ENCODE data around the gene ZNF664.

ZNF664 gene

DNA sequence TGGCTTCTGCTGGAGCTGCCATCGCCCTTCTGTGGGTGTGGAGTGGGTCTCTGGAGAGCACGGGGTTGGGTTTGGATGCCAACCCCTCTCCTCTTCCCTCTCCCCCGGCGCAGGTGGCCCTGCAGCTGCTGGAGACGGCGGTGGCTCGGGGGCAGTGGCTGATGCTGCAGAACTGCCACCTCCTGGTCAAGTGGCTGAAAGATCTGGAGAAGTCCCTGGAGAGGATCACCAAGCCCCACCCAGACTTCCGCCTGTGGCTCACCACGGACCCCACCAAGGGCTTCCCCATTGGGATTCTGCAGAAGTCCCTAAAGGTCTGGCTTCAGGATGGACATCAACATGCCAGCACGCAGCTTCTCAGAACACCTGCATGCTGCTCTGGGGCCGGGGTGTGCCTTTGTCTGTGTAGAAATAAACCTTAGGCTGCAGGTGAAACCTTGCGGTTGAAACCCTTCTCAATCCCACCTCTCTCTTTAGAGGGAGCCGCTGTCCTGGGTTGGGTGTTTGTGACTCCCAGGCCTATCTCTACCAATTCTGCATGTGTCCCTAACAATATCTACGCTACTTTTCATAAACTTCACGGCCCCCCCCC is 44.6 kb upstream of the ZNF664 start:
- ATAC-seq (ENCODE audit: insufficient read depth, low read depth) = no peak
- DNase-seq = no peak
- Histone ChIP-seq H3K27me3 (ENCODE audit: insufficient read depth, low read length, poor library complexity) (peaks cover 11% of the 10 kb centered on the region), H3K9ac (ENCODE audit: low read depth, low read length) (no peak overlapping the region), H3K4me1 (ENCODE audit: insufficient read depth, low read length) (peaks cover 26% of the 10 kb centered on the region), H3K9me3 (ENCODE audit: insufficient read depth, low read length, severe bottlenecking) (no peaks in the 10 kb centered on the region), H3K4me2 (ENCODE audit: insufficient read depth, low read length) (no peak overlapping the region), H2AFZ (ENCODE audit: low read depth, low read length) (no peak overlapping the region), H3K36me3 (ENCODE audit: insufficient read depth, low read length) (no peaks in the 10 kb centered on the region), H4K20me1 (ENCODE audit: insufficient read depth, low read length) (peaks cover 9% of the 10 kb centered on the region), H3K79me2 (ENCODE audit: insufficient read depth, low read length) (no peaks in the 10 kb centered on the region), H3K4me3 (ENCODE audit: low read depth in 1 of 2, low read length in 2 of 2) (no peak overlapping the region), H3K27ac (ENCODE audit: low read length) (no peak overlapping the region)
- TF ChIP-seq CTCF (IDR thresholded peaks at IDR 0.05; ENCODE audit: borderline replicate concordance, extremely low read depth, low read length, poor library complexity, severe bottlenecking) (no peak), EZH2 (IDR thresholded peaks at IDR 0.05; ENCODE audit: borderline replicate concordance, low read depth, low read length, severe bottlenecking) (no peak)

GRCh38 chr12:123928897-123929296 is 44.1 kb upstream of the ZNF664 start:
- DNase-seq = no peak
- no peak overlapping the region for H3K4me2 ChIP-seq (ENCODE audit: insufficient read depth, low read length)
- H3K27me3 ChIP-seq (ENCODE audit: insufficient read depth, low read length, poor library complexity) = peaks cover 10% of the 10 kb centered on the region
- no peaks in the 10 kb centered on the region for H3K36me3 ChIP-seq (ENCODE audit: insufficient read depth, low read length)
- H3K9ac ChIP-seq (ENCODE audit: low read depth, low read length) = no peak overlapping the region
- TF ChIP-seq EZH2 (IDR thresholded peaks at IDR 0.05; ENCODE audit: borderline replicate concordance, low read depth, low read length, severe bottlenecking) (no peak), CTCF (IDR thresholded peaks at IDR 0.05; ENCODE audit: borderline replicate concordance, extremely low read depth, low read length, poor library complexity, severe bottlenecking) (no peak)
- H3K79me2 ChIP-seq (ENCODE audit: insufficient read depth, low read length) = no peaks in the 10 kb centered on the region
- no peaks in the 10 kb centered on the region for H3K9me3 ChIP-seq (ENCODE audit: insufficient read depth, low read length, severe bottlenecking)
- H2AFZ ChIP-seq (ENCODE audit: low read depth, low read length) = no peak overlapping the region
- peaks cover 26% of the 10 kb centered on the region for H3K4me1 ChIP-seq (ENCODE audit: insufficient read depth, low read length)
- H3K27ac ChIP-seq (ENCODE audit: low read length) = no peak overlapping the region
- no peak overlapping the region for H3K4me3 ChIP-seq (ENCODE audit: low read depth in 1 of 2, low read length in 2 of 2)
- H4K20me1 ChIP-seq (ENCODE audit: insufficient read depth, low read length) = peaks cover 9% of the 10 kb centered on the region
- no peak for ATAC-seq (ENCODE audit: insufficient read depth, low read depth)

GRCh38 chr12:123929946-123930583 is 43.0 kb upstream of the ZNF664 start:
- peak; percentile 53 for DNase-seq
- no peaks in the 10 kb centered on the region for H3K79me2 ChIP-seq (ENCODE audit: insufficient read depth, low read length)
- peak; percentile 61 for ATAC-seq (ENCODE audit: insufficient read depth, low read depth)
- H2AFZ ChIP-seq (ENCODE audit: low read depth, low read length) = no peak overlapping the region
- H3K9ac ChIP-seq (ENCODE audit: low read depth, low read length) = no peak overlapping the region
- H3K4me1 ChIP-seq (ENCODE audit: insufficient read depth, low read length) = peaks cover 26% of the 10 kb centered on the region
- TF ChIP-seq CTCF (IDR thresholded peaks at IDR 0.05; ENCODE audit: borderline replicate concordance, extremely low read depth, low read length, poor library complexity, severe bottlenecking) (no peak), EZH2 (IDR thresholded peaks at IDR 0.05; ENCODE audit: borderline replicate concordance, low read depth, low read length, severe bottlenecking) (no peak)
- no peak overlapping the region for H3K4me3 ChIP-seq (ENCODE audit: low read depth in 1 of 2, low read length in 2 of 2)
- H3K27me3 ChIP-seq (ENCODE audit: insufficient read depth, low read length, poor library complexity) = peaks cover 10% of the 10 kb centered on the region
- no peaks in the 10 kb centered on the region for H3K9me3 ChIP-seq (ENCODE audit: insufficient read depth, low read length, severe bottlenecking)
- H3K4me2 ChIP-seq (ENCODE audit: insufficient read depth, low read length) = no peak overlapping the region
- no peak overlapping the region for H3K27ac ChIP-seq (ENCODE audit: low read length)
- H3K36me3 ChIP-seq (ENCODE audit: insufficient read depth, low read length) = no peaks in the 10 kb centered on the region
- peaks cover 9% of the 10 kb centered on the region for H4K20me1 ChIP-seq (ENCODE audit: insufficient read depth, low read length)

Data from DND-41 (cell line).